ENCODE measurements around the gene REC114.

REC114 gene

DNA sequence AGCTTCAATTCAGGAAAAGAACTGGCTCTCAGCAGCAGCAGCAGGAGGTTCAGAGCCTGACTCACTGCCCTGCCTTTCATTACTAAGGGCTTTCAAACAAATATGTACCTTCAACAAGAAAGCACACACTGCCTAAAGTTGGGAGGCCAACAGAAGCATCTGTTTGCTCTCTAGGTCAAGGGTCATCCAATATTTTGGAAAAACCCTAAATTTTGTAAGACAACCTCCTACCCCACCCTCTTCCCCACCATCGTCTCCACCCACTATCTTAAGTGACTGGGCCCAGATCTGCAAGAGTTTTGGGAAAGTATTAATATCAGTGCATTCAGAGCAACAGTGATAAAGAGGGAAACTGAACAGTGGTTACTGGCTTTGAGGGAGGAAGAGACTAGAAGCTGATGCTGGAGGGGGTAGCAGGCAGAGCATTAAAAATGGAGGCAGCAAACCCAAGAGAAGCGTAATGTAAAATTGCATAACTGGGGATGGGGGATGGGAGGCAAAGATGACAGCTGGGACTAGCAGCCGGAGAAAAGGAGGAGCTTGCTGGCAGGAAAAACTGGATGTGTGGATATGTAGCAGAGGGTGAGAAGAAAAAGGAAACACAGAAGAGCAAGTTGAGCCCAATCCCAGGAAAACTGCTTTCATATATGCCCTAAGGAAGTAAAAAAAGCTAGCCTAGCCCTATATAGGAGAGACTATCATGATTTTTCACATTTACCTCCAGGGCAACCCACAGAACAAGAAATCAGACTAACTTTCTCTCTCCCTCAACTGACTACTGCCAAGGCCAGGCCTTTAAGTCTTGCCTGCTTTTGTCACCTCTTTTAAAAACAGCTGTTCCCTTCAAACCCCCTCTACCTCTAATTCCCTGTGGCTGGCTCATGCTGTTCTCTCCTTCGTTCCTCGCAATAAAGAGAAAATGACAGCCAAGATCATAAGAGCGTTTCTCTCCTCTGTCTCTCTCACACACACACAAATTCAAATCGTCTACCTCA lies 158.8 kb downstream of the REC114 start:
- peaks cover 22% of the 10 kb centered on the region for H3K79me2 ChIP-seq (ENCODE audit: insufficient read depth, low read depth)
- no peak overlapping the region for H2AFZ ChIP-seq (ENCODE audit: low read depth)
- TF ChIP-seq, protein P1, sequence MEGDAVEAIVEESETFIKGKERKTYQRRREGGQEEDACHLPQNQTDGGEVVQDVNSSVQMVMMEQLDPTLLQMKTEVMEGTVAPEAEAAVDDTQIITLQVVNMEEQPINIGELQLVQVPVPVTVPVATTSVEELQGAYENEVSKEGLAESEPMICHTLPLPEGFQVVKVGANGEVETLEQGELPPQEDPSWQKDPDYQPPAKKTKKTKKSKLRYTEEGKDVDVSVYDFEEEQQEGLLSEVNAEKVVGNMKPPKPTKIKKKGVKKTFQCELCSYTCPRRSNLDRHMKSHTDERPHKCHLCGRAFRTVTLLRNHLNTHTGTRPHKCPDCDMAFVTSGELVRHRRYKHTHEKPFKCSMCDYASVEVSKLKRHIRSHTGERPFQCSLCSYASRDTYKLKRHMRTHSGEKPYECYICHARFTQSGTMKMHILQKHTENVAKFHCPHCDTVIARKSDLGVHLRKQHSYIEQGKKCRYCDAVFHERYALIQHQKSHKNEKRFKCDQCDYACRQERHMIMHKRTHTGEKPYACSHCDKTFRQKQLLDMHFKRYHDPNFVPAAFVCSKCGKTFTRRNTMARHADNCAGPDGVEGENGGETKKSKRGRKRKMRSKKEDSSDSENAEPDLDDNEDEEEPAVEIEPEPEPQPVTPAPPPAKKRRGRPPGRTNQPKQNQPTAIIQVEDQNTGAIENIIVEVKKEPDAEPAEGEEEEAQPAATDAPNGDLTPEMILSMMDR (conservative IDR thresholded peaks at IDR 0.05; ENCODE audit: low read depth, low read length): no peak
- no peak overlapping the region for H3K9ac ChIP-seq
- H3K4me3 ChIP-seq (IDR thresholded peaks at IDR 0.05; ENCODE audit: insufficient read depth, low read depth, low read length): no peak overlapping the region
- H3K4me2 ChIP-seq: no peak overlapping the region; the same call in 1 of the 2 replicates
- H3K27ac ChIP-seq: no peak overlapping the region
- no peaks in the 10 kb centered on the region for H4K20me1 ChIP-seq (ENCODE audit: insufficient read depth)
- no peaks in the 10 kb centered on the region for H3K27me3 ChIP-seq (ENCODE audit: insufficient read depth, low read depth)
- H3K4me1 ChIP-seq (ENCODE audit: low read depth, poor library complexity, severe bottlenecking): peaks cover 38% of the 10 kb centered on the region
- H3K36me3 ChIP-seq (ENCODE audit: insufficient read depth): no peaks in the 10 kb centered on the region

DNA sequence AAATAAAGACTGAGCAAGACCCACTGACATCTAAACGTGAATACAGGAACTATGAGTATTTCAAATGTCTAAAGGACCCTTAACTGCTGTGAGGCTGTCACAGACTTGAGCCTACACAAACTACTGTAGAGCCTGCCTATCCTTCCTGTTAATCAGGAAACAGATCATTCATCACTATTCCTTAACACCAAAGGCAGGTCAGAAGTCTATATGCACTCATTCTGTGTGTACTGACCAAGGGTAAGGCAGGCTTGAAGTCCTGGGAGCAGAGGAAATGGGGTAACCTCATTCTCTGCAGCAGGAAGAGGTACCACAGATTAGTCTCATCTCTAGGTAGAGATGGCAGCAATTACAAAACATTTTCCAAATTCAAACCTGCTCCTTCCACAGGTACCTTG lies 159.5 kb downstream of the REC114 start:
- no peak overlapping the region for H3K9ac ChIP-seq
- H3K4me3 ChIP-seq (IDR thresholded peaks at IDR 0.05; ENCODE audit: insufficient read depth, low read depth, low read length): no peak overlapping the region
- H4K20me1 ChIP-seq (ENCODE audit: insufficient read depth): no peaks in the 10 kb centered on the region; the same call in 1 of the 2 replicates
- H3K27ac ChIP-seq: no peak overlapping the region
- H2AFZ ChIP-seq (ENCODE audit: low read depth): no peak overlapping the region
- TF ChIP-seq, protein P1 (conservative IDR thresholded peaks at IDR 0.05; ENCODE audit: low read depth, low read length): no peak
- no peaks in the 10 kb centered on the region for H3K27me3 ChIP-seq (ENCODE audit: insufficient read depth, low read depth)
- peaks cover 44% of the 10 kb centered on the region for H3K4me1 ChIP-seq (ENCODE audit: low read depth, poor library complexity, severe bottlenecking)
- H3K4me2 ChIP-seq: no peak overlapping the region
- H3K36me3 ChIP-seq (ENCODE audit: insufficient read depth): no peaks in the 10 kb centered on the region
- peaks cover 22% of the 10 kb centered on the region for H3K79me2 ChIP-seq (ENCODE audit: insufficient read depth, low read depth)

DNA sequence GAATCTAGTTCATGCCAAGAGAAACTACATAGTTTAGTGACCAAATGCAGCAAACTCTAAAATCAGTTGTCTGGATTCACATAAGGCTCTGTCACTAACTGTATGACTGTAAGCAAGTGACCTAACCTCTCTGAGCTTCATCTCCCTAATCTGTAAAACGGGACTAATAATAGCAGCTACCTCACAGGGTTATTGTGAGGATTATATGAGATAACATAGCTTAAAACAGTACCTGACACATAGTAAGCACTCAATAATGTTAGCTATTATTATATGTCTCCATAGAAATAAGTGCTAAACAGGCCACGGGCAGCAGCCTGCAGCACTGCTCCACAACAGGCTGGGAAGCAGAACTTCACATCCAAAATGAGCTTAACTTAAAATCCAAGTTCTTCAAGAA lies 160.0 kb downstream of the REC114 start:
- Histone ChIP-seq H3K4me1 (ENCODE audit: low read depth, poor library complexity, severe bottlenecking) (peaks cover 49% of the 10 kb centered on the region), H3K4me3 (IDR thresholded peaks at IDR 0.05; ENCODE audit: insufficient read depth, low read depth, low read length) (no peak overlapping the region), H3K9ac (no peak overlapping the region), H3K79me2 (ENCODE audit: insufficient read depth, low read depth) (peaks cover 22% of the 10 kb centered on the region), H2AFZ (ENCODE audit: low read depth) (no peak overlapping the region), H4K20me1 (ENCODE audit: insufficient read depth) (no peaks in the 10 kb centered on the region; the same call in 1 of the 2 replicates), H3K4me2 (no peak overlapping the region), H3K27ac (no peak overlapping the region), H3K36me3 (ENCODE audit: insufficient read depth) (no peaks in the 10 kb centered on the region), H3K27me3 (ENCODE audit: insufficient read depth, low read depth) (no peaks in the 10 kb centered on the region)
- TF ChIP-seq, protein P1 (conservative IDR thresholded peaks at IDR 0.05; ENCODE audit: low read depth, low read length): no peak

DNA sequence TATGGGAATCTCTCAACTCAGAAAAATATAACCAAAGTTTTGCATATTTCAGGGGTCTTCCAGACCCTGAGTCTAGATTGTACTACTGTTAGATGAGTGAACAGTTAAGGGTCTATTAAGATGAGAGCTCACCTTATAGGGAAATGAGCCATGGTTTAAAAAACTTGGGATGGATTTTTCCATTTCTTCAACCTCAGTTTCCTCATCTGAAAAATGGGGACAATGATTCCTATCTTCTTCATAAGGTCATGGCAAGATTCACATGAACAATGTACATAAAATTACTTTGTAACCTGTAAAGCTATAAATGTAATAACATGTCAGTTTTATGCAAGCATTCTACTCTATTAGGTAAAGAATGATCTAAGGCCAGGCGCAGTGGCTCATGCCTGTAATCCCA lies 161.5 kb downstream of the REC114 start:
- Histone ChIP-seq H3K4me2 (no peak overlapping the region), H2AFZ (ENCODE audit: low read depth) (no peak overlapping the region), H3K27ac (no peak overlapping the region), H3K4me1 (ENCODE audit: low read depth, poor library complexity, severe bottlenecking) (peaks cover 63% of the 10 kb centered on the region), H4K20me1 (ENCODE audit: insufficient read depth) (no peaks in the 10 kb centered on the region; the same call in 1 of the 2 replicates), H3K36me3 (ENCODE audit: insufficient read depth) (no peaks in the 10 kb centered on the region), H3K27me3 (ENCODE audit: insufficient read depth, low read depth) (no peaks in the 10 kb centered on the region), H3K9ac (no peak overlapping the region), H3K4me3 (IDR thresholded peaks at IDR 0.05; ENCODE audit: insufficient read depth, low read depth, low read length) (no peak overlapping the region), H3K79me2 (ENCODE audit: insufficient read depth, low read depth) (peaks cover 18% of the 10 kb centered on the region)
- TF ChIP-seq, protein P1 (conservative IDR thresholded peaks at IDR 0.05; ENCODE audit: low read depth, low read length): no peak
